ENCODE results near the gene NBEA.

The NBEA gene

DNA sequence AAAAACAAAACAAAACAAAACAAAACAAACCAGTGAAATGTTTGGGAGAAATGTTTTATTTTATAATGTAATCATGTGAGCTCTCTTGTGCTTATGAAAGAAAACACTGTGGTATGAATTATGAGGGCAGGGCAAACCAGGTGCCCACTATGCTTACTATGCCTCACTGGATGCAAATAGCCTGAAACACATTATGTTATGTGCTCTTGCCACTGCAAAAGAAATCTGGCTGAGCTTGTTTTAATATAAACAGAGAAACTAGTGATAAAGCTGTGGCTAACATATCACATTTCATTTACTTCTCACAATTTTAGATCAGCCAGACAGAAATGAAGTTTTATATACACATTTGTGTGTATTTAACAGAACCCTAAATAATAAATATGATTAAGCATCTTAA, 8.7 kb upstream of the NBEA start (continued):
- TF ChIP-seq ZNF280C (tag by site-specific recombination; IDR thresholded peaks at IDR 0.05) (no peak), ZNF544 (tag by site-specific recombination; IDR thresholded peaks at IDR 0.05) (no peak)

- Histone ChIP-seq H3K27ac (ENCODE audit: extremely low read depth, low read depth, low read length) (no peak overlapping the region), H3K4me3 (ENCODE audit: low read depth, low read length) (no peak overlapping the region), H3K36me3 (ENCODE audit: control insufficient read depth in 2 of 2, insufficient read depth in 1 of 2, low read length in 2 of 2) (no peaks in the 10 kb centered on the region), H3K9me3 (ENCODE audit: control insufficient read depth, insufficient read depth, low read depth, low read length) (no peaks in the 10 kb centered on the region), H3K4me1 (ENCODE audit: control insufficient read depth, insufficient read depth, low read length) (no peaks in the 10 kb centered on the region)
- ChIA-PET POLR2A (no interaction called here), CTCF (interaction anchor here (0.5 kb wide), 1 partner anchor 231 kb away, joined by 3 read pairs; no protein-coding TSS in a partner anchor)
- TF ChIP-seq ZNF510 (tag by site-specific recombination; IDR thresholded peaks at IDR 0.05; ENCODE audit: insufficient replicate concordance) (no peak), ZBTB10 (tag by site-specific recombination; IDR thresholded peaks at IDR 0.05) (no peak), ZNF768 (tag by site-specific recombination; IDR thresholded peaks at IDR 0.05) (no peak), ZNF654 (tag by site-specific recombination; IDR thresholded peaks at IDR 0.05; ENCODE audit: low read depth) (no peak), ZNF777 (tag by site-specific recombination; IDR thresholded peaks at IDR 0.05; ENCODE audit: borderline replicate concordance) (no peak), PRDM1 (tag by site-specific recombination; IDR thresholded peaks at IDR 0.05) (no peak), MEIS1 (CRISPR knock-in tag; IDR thresholded peaks at IDR 0.05; ENCODE audit: borderline replicate concordance) (no peak), TRIM28 (IDR thresholded peaks at IDR 0.05; ENCODE audit: borderline replicate concordance, low read length) (no peak), ZNF140 (tag by site-specific recombination; IDR thresholded peaks at IDR 0.05) (no peak)
- TF ChIP-seq, protein P1, sequence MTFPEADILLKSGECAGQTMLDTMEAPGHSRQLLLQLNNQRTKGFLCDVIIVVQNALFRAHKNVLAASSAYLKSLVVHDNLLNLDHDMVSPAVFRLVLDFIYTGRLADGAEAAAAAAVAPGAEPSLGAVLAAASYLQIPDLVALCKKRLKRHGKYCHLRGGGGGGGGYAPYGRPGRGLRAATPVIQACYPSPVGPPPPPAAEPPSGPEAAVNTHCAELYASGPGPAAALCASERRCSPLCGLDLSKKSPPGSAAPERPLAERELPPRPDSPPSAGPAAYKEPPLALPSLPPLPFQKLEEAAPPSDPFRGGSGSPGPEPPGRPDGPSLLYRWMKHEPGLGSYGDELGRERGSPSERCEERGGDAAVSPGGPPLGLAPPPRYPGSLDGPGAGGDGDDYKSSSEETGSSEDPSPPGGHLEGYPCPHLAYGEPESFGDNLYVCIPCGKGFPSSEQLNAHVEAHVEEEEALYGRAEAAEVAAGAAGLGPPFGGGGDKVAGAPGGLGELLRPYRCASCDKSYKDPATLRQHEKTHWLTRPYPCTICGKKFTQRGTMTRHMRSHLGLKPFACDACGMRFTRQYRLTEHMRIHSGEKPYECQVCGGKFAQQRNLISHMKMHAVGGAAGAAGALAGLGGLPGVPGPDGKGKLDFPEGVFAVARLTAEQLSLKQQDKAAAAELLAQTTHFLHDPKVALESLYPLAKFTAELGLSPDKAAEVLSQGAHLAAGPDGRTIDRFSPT (tag by site-specific recombination; IDR thresholded peaks at IDR 0.05): no peak
Observed at GRCh38 chr13:34933786-34934185, 8.3 kb upstream of the NBEA start.

GRCh38 chr13:34935841-34936240, 6.2 kb upstream of the NBEA start:
- Histone ChIP-seq H3K4me1 (ENCODE audit: control insufficient read depth, insufficient read depth, low read length) (no peaks in the 10 kb centered on the region), H3K27ac (ENCODE audit: extremely low read depth, low read depth, low read length) (no peak overlapping the region), H3K36me3 (ENCODE audit: control insufficient read depth in 2 of 2, insufficient read depth in 1 of 2, low read length in 2 of 2) (no peaks in the 10 kb centered on the region), H3K9me3 (ENCODE audit: control insufficient read depth, insufficient read depth, low read depth, low read length) (no peaks in the 10 kb centered on the region), H3K4me3 (ENCODE audit: low read depth, low read length) (no peak overlapping the region)
- ChIA-PET POLR2A (no interaction called here), CTCF (no interaction called here)
- TF ChIP-seq ZNF140 (tag by site-specific recombination; IDR thresholded peaks at IDR 0.05): no peak
- TF ChIP-seq ZFHX2 (tag by site-specific recombination; conservative IDR thresholded peaks at IDR 0.05): no peak
- TF ChIP-seq BCL11A (tag by site-specific recombination; IDR thresholded peaks at IDR 0.05; ENCODE audit: low read depth): no peak
- no peak for TF ChIP-seq ZBTB49 (tag by site-specific recombination; IDR thresholded peaks at IDR 0.05; ENCODE audit: low read depth)
- TF ChIP-seq ZBTB1 (tag by site-specific recombination; IDR thresholded peaks at IDR 0.05): no peak
- no peak for TF ChIP-seq ZNF623 (tag by site-specific recombination; IDR thresholded peaks at IDR 0.05)
- TF ChIP-seq ZNF37A (tag by site-specific recombination; IDR thresholded peaks at IDR 0.05): no peak
